Myometrial cell (primary cell): ENCODE measurements around the gene POLH. TPM values are rescaled to one million over a fixed set of nuclear protein-coding genes. Genes with fewer than 3 reads are reported as not detected.

Experiments
- total RNA-seq: library from RNA; depleted of rRNA; stranded (reverse); fragments of >200 nt; gene quantifications from 2 replicates; pipeline ENCODE4 v1.2.3, GENCODE V29; 2015

Gene POLH
- 21.3 and 26.6 TPM in 2 replicates for total RNA-seq

DNA sequence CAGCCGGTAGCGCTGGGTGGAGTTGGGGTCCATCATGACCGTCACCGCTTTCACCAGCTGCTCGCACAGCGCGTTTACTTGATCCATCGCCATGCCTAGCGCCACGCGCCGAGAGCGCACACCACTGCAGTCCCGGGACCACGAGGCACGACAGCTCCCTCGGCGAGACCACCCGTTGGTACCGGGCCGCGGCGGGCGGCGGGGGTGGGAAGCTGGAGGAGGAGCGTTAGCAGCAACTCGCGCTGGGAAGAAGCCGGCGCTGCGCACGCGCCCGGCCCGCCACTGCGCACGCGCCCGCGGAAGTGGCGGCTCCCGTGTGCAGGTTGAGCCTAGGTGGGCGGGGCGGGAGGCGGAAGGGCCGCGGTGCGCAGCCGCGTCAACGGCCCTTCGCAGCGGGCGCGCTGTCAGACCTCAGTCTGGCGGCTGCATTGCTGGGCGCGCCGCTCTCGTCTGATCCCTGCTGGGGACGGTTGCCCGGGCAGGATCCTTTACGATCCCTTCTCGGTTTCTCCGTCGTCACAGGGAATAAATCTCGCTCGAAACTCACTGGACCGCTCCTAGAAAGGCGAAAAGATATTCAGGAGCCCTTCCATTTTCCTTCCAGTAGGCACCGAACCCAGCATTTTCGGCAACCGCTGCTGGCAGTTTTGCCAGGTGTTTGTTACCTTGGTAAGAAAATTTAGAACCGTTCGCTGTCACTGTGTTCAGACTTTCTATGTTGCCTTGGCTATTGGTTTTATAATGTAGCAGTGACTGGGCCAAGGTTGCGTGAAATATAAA lies at the start of gene POLH, which contains the start of gene XPO5:
Gene POLH (plus strand): TSS at position 414 of the 780 bp plus-strand sequence. CDS start 6,135 bp downstream, outside the sequence.
Gene XPO5 (minus strand): TSS at position 267 of the 780 bp plus-strand sequence. CDS start 174 bp downstream, at position 93.

DNA sequence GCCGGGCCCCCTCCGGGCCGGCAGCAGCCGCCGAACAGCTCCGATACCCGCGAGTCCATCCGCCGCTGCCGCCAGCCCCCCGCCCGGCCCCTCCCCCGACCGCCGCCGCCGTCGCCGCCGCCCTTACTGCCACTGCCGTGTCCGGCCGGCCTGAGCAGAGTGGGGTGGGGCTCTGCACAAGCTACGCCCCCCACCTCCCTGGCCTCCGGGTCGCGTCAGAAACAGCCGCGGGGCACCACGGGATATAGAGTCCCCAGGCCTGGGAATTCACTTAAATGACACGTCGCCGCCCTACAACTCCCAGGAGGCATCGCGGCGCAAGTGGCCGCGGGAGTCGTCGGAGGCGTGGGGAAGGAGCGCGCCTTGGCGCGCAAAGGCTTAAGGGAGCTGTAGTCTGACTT lies 53.1 kb downstream of the POLH start, which contains the start of gene GTPBP2:
Gene GTPBP2 (minus strand): TSS at position 161 of the 401 bp plus-strand sequence. CDS start 102 bp downstream, at position 59.

DNA sequence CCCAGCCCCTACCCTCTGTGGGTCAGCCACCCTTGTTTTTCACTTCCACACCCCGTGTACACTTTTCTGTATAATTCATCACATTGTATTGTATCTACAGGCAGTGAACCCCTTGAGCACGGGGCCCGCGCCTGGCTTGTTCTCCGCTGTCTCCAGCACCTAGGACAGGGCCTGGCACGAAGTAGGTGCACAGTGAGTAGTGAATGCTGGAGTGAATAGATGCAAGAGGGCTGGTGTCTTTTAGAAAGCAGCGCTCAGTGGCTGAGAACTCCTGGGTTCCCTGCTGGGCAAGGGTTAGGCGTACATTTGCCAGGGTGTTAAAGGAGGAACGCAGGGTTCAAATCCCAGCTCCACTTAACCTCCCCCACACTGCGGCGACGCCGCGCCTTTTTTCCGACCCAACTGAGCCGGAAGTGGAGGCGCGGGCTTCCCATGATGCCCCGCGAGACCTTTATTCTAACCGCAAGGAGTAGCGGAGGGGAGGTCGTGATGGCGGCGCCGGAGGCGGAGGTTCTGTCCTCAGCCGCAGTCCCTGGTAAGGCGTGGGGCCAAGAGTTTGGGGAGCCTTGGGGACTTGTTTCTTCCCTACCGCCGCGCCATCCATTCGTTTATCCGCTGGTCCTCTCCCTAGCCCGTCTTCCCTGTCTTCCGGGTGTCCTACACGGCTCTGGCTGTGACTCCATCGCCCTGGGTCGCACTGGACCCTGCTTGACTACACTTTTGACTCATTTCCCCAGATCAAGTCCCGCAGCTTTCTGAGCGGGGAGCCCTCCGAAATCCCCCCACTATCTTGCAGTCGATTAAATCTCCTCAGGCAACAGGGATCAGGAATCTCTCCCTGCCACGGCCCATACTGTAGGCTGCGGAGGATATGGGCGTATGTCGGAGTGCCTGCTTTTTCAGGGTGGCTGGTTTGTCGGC lies 59.7 kb downstream of the POLH start, which contains the start of gene MAD2L1BP:
Gene MAD2L1BP (plus strand): TSS at position 454 of the 921 bp plus-strand sequence. CDS start 36 bp downstream, at position 490.

DNA sequence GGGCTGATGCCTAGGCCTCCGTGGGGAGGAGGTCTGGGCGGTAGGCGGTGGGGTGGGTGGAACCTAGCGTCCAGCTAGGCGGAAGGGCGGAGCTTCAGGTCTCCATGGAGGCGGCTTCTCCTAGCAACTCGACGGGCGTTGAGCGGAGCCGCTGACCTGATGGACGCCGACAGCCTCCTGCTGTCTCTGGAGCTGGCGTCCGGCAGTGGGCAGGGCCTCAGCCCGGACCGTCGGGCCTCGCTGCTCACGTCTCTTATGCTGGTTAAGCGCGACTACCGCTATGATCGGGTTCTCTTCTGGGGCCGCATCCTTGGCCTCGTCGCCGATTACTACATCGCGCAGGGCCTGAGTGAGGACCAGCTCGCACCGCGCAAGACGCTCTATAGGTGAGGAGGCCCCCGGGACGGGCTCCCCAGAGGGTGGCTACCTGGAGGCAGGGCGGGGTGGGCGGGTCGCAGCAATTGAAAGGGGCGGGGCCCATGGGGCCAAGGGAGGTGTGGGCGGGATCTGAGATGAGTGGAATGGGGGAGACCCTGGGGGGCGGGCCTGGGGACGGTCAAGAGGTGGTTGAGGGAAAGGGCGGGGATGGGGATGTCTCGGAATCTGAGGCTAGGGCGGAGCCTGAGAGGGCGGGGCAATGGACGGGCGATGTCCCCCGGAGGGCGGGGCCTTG lies 69.1 kb downstream of the POLH start, which contains the start of gene RSPH9:
Gene RSPH9 (plus strand): TSS at position 97 of the 673 bp plus-strand sequence. CDS start 63 bp downstream, at position 160.

Other genes with a start within 250 kb of the POLH start
- 6.6 and 7.5 TPM in 2 replicates for gene ZNF318, start 206.5 kb upstream of the POLH start, total RNA-seq
- 14.7 and 26.1 TPM in 2 replicates for gene ABCC10, start 148.6 kb upstream of the POLH start, total RNA-seq
- gene DLK2, start 120.6 kb upstream of the POLH start, total RNA-seq = 0.86 and 2.3 TPM in 2 replicates
- 21.4 and 38.6 TPM in 2 replicates for gene TJAP1, start 98.6 kb upstream of the POLH start, total RNA-seq
- gene LRRC73, start 65.8 kb upstream of the POLH start, total RNA-seq = 0.89 TPM in 1 of 2 replicates, not detected in the other
- 145 and 164 TPM in 2 replicates for gene YIPF3, start 59.3 kb upstream of the POLH start, total RNA-seq
- 27.4 and 29.2 TPM in 2 replicates for gene POLR1C, start 59.1 kb upstream of the POLH start, total RNA-seq
- gene XPO5, start 147 bp upstream of the POLH start, total RNA-seq = 18.5 and 20.7 TPM in 2 replicates
- gene GTPBP2, start 53.1 kb downstream of the POLH start, total RNA-seq = 55.6 and 58.0 TPM in 2 replicates
- 35.5 and 37.6 TPM in 2 replicates for gene MAD2L1BP, start 59.7 kb downstream of the POLH start, total RNA-seq
- gene RSPH9, start 68.9 kb downstream of the POLH start, total RNA-seq = 0.86 and 1.2 TPM in 2 replicates
- gene MRPS18A, start 111.6 kb downstream of the POLH start, total RNA-seq = 24.5 and 36.9 TPM in 2 replicates
- gene VEGFA, start 194.0 kb downstream of the POLH start, total RNA-seq = 36.9 and 44.8 TPM in 2 replicates